Measurements from ENCODE around the gene HSFX4. TPM values are rescaled to one million over a fixed set of nuclear protein-coding genes. Genes with fewer than 3 reads are reported as not detected.
"Not testable (repeated sequence)": the region's sequence is repeated elsewhere in the genome, so short reads cannot be mapped to it uniquely, and the experiment has no call there.

The HSFX4 gene
- total RNA-seq, 1 donor from 2014 or later, result not detected

- no peaks in the 10 kb centered on the region for H3K27me3 Mint-ChIP-seq
These were observed 20.6 kb upstream of the HSFX4 start for GRCh38 chrX:149908727-149909126.

GRCh38 chrX:149909324-149910177 is 19.8 kb upstream of the HSFX4 start:
- H3K4me3 Mint-ChIP-seq (ENCODE audit: low read depth), result no peak overlapping the region
- peaks cover 33% of the 10 kb centered on the region for H3K9me3 Mint-ChIP-seq (ENCODE audit: low read depth)
- H3K27me3 Mint-ChIP-seq, result no peaks in the 10 kb centered on the region
- TF ChIP-seq, protein P1, sequence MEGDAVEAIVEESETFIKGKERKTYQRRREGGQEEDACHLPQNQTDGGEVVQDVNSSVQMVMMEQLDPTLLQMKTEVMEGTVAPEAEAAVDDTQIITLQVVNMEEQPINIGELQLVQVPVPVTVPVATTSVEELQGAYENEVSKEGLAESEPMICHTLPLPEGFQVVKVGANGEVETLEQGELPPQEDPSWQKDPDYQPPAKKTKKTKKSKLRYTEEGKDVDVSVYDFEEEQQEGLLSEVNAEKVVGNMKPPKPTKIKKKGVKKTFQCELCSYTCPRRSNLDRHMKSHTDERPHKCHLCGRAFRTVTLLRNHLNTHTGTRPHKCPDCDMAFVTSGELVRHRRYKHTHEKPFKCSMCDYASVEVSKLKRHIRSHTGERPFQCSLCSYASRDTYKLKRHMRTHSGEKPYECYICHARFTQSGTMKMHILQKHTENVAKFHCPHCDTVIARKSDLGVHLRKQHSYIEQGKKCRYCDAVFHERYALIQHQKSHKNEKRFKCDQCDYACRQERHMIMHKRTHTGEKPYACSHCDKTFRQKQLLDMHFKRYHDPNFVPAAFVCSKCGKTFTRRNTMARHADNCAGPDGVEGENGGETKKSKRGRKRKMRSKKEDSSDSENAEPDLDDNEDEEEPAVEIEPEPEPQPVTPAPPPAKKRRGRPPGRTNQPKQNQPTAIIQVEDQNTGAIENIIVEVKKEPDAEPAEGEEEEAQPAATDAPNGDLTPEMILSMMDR (IDR thresholded peaks at IDR 0.05; ENCODE audit: unreplicated experiment), result no peak
- peaks cover 1% of the 10 kb centered on the region for H3K36me3 Mint-ChIP-seq (ENCODE audit: insufficient read depth)
- no peak for DNase-seq (ENCODE audit: low spot score, unreplicated experiment)
- no peak overlapping the region for H3K27ac Mint-ChIP-seq
- no peaks in the 10 kb centered on the region for H3K4me1 Mint-ChIP-seq (ENCODE audit: low read depth)

More at GRCh38 chrX:149908727-149909126, 20.6 kb upstream of the HSFX4 start:
- TF ChIP-seq, protein P1 (IDR thresholded peaks at IDR 0.05; ENCODE audit: unreplicated experiment), result no peak
- Mint-ChIP-seq H3K4me3 (ENCODE audit: low read depth) (no peak overlapping the region), H3K27ac (no peak overlapping the region), H3K9me3 (ENCODE audit: low read depth) (peaks cover 27% of the 10 kb centered on the region), H3K4me1 (ENCODE audit: low read depth) (peaks cover 3% of the 10 kb centered on the region), H3K36me3 (ENCODE audit: insufficient read depth) (peaks cover 1% of the 10 kb centered on the region)
- no peak for DNase-seq (ENCODE audit: low spot score, unreplicated experiment)

DNA sequence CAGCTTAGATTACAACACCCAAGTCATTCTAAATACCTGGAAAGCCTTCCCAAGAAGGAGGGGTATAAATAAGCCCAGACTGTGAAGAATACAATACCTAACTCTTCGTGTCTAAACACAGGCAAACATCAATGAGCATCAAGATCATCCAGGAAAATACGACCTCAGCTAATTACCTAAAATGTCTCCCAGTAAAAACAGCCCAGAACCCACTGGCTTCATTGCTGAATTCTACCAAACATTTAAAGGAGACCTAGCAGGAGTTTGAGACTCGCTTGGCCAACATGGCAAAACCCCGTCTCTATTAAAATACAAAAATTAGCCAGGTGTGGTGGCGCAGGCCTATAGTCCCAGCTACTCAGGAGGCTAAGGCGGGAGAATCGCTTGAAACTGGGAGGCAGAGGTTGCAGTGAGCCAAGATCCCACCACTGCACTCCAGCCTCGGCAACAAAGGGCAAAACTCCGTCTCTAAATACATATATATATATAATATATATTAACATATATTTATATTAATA is 19.1 kb upstream of the HSFX4 start:
- Mint-ChIP-seq H3K36me3 (ENCODE audit: insufficient read depth) (peaks cover 1% of the 10 kb centered on the region), H3K9me3 (ENCODE audit: low read depth) (peaks cover 36% of the 10 kb centered on the region), H3K27ac (no peak overlapping the region), H3K4me1 (ENCODE audit: low read depth) (no peaks in the 10 kb centered on the region), H3K27me3 (no peaks in the 10 kb centered on the region), H3K4me3 (ENCODE audit: low read depth) (no peak overlapping the region)
- DNase-seq (ENCODE audit: low spot score, unreplicated experiment), result no peak
- TF ChIP-seq, protein P1 (IDR thresholded peaks at IDR 0.05; ENCODE audit: unreplicated experiment), result no peak

GRCh38 chrX:149916745-149917392 is 12.5 kb upstream of the HSFX4 start:
- H3K4me3 Mint-ChIP-seq (ENCODE audit: low read depth), result no peak overlapping the region
- H3K9me3 Mint-ChIP-seq (ENCODE audit: low read depth), result peaks cover 25% of the 10 kb centered on the region
- H3K36me3 Mint-ChIP-seq (ENCODE audit: insufficient read depth), result peaks cover 1% of the 10 kb centered on the region
- DNase-seq (ENCODE audit: low spot score, unreplicated experiment), result no peak
- no peaks in the 10 kb centered on the region for H3K27me3 Mint-ChIP-seq
- TF ChIP-seq, protein P1 (IDR thresholded peaks at IDR 0.05; ENCODE audit: unreplicated experiment), result no peak
- H3K27ac Mint-ChIP-seq, result no peak overlapping the region
- H3K4me1 Mint-ChIP-seq (ENCODE audit: low read depth), result no peaks in the 10 kb centered on the region

DNA sequence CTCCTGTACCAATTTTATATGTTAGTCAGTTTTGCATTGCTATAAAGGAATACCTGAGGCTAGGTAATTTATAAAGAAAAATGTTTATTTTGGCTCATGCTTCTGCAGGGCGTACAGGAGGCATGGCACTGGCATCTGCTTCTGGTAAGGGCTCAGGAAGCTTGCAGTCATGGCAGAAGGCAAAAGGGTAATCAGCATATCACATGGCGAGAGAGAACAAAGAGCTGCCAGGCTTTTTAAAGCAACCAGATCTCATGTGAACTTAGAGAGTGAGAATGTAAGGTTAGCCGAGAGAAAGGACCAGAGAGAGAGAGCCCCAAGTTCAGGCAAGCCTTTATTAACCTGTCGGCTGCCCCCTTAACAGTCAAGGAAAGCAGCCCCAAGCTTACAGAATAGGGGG is 5.5 kb upstream of the HSFX4 start:
- H3K27me3 Mint-ChIP-seq; H3K27ac Mint-ChIP-seq; H3K4me1 Mint-ChIP-seq (ENCODE audit: low read depth); DNase-seq (ENCODE audit: low spot score, unreplicated experiment); H3K4me3 Mint-ChIP-seq (ENCODE audit: low read depth); H3K9me3 Mint-ChIP-seq (ENCODE audit: low read depth); H3K36me3 Mint-ChIP-seq (ENCODE audit: insufficient read depth): not testable (repeated sequence)

DNA sequence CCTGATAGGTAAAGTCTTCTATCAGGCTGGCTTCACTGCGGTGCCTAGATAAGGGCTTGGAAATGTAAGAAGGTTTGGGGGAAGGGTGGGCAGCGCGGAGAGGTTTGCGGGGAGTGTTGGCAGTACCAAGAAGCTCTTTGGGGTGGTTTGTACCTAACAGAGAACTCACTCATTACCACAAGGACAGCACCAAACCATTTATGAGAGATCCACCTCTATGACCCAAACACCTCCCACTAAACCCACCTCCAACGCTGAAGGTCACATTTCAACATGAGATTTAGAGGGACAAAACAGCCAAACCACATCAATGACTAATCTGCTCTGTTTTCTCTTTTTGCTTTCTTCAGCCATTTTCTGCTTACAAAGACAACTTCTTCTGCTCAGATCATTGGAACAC is 4.9 kb upstream of the HSFX4 start:
- H3K4me3 Mint-ChIP-seq (ENCODE audit: low read depth); H3K27ac Mint-ChIP-seq; H3K4me1 Mint-ChIP-seq (ENCODE audit: low read depth); H3K36me3 Mint-ChIP-seq (ENCODE audit: insufficient read depth); H3K9me3 Mint-ChIP-seq (ENCODE audit: low read depth); H3K27me3 Mint-ChIP-seq; DNase-seq (ENCODE audit: low spot score, unreplicated experiment): not testable (repeated sequence)

DNA sequence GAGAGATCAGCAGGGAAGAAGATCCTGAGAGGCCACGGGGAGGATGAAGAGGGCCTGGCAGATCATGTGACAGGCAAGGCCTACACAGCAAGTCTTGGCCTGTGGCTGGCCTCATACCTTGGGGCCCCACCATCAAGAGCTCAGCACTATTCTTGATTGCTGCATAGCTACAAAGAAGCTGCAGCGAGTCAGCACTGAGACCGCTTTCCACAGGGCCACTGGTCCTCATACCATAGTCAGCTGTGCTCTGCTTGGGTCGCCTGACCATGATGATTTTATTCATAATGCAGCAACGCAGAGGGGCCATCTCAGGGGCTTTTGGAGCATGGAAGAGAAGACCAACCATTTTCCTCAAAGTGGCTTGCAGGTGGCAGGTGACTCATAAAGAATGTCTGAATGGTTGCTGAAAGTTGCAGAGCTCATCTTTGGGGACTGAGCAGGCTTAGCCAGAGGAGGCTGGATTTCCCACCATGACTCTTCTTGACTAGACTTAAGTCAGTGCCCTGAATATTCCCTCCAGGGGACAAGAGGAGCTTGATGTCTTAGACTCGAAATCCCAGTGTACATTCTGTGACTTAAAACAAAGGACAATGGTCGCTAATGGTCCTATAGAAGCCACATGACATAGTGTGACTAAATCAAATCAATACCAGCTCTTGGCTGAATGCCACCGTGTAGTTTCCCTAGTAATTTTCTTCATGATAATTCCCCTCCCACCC is 2.0 kb upstream of the HSFX4 start:
- H3K4me1 Mint-ChIP-seq (ENCODE audit: low read depth); H3K4me3 Mint-ChIP-seq (ENCODE audit: low read depth); H3K27me3 Mint-ChIP-seq; H3K9me3 Mint-ChIP-seq (ENCODE audit: low read depth); H3K27ac Mint-ChIP-seq; H3K36me3 Mint-ChIP-seq (ENCODE audit: insufficient read depth); DNase-seq (ENCODE audit: low spot score, unreplicated experiment): not testable (repeated sequence)

DNA sequence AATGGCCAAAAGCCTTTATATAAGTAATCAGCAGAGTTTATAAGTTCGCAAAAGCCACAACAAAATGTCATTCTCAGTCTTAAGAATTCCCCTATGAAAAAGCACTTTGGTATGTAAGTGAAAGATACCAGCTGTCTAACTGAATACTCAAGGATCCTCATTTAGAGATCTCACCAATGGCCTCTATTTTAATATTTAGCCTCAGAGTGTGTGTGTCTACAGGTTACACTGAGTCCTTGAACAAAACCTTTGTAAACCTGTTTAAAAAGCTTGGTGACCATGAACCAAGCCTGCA is 1.5 kb upstream of the HSFX4 start:
- H3K36me3 Mint-ChIP-seq (ENCODE audit: insufficient read depth); H3K27ac Mint-ChIP-seq; H3K27me3 Mint-ChIP-seq; DNase-seq (ENCODE audit: low spot score, unreplicated experiment); H3K4me3 Mint-ChIP-seq (ENCODE audit: low read depth); H3K4me1 Mint-ChIP-seq (ENCODE audit: low read depth); H3K9me3 Mint-ChIP-seq (ENCODE audit: low read depth): not testable (repeated sequence)

DNA sequence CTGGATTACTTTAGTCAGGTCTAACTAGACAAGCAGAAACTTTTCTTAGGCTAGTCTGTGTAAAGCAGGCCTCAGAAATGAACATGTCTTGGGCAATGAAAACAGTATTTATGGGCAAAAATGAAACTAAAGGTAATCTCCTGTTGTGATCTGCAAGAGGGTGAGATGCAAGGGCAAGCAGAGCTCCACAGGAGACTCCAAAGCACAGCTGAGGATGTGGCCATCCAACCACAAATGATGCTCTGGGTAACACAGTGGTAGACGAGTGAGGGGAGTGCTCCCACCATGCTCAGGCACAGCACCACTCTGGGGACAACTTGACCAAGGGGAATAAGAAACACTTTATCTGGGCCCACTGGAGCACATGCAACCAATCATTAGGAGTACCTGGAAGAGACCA is 738 bp upstream of the HSFX4 start:
- H3K27me3 Mint-ChIP-seq; H3K4me3 Mint-ChIP-seq (ENCODE audit: low read depth); H3K27ac Mint-ChIP-seq; DNase-seq (ENCODE audit: low spot score, unreplicated experiment); H3K9me3 Mint-ChIP-seq (ENCODE audit: low read depth); H3K4me1 Mint-ChIP-seq (ENCODE audit: low read depth); H3K36me3 Mint-ChIP-seq (ENCODE audit: insufficient read depth): not testable (repeated sequence)

All from progenitor cell of endocrine pancreas (in vitro differentiated cells).